ENCODE data around the gene PFN3. TPM values are rescaled to one million over a fixed set of nuclear protein-coding genes. Genes with fewer than 3 reads are reported as not detected.

The PFN3 gene
- total RNA-seq, 1 donor from 2014 or later = not detected

GRCh38 chr5:177396078-177396477 is 4.4 kb downstream of the PFN3 start:
- Mint-ChIP-seq H3K4me1 (peaks cover 7% of the 10 kb centered on the region), H3K4me3 (no peak overlapping the region), H3K36me3 (no peaks in the 10 kb centered on the region), H3K27me3 (ENCODE audit: insufficient read depth, low read depth) (peaks cover 6% of the 10 kb centered on the region), H3K9me3 (no peaks in the 10 kb centered on the region), H3K27ac (no peak overlapping the region)
- Histone ChIP-seq H3K4me2 (no peak overlapping the region), H3K9me3 (ENCODE audit: low read depth) (no peaks in the 10 kb centered on the region), H3K79me2 (ENCODE audit: low read depth) (no peaks in the 10 kb centered on the region), H3K4me1 (no peaks in the 10 kb centered on the region), H4K20me1 (ENCODE audit: low read depth) (no peaks in the 10 kb centered on the region), H2AFZ (replicated peaks) (no peak overlapping the region), H3F3A (ENCODE audit: low read depth) (no peaks in the 10 kb centered on the region), H3K9ac (no peak overlapping the region), H3K27ac (no peak overlapping the region), H3K36me3 (no peaks in the 10 kb centered on the region), H3K27me3 (peaks cover 17% of the 10 kb centered on the region), H3K4me3 (no peak overlapping the region)
- no peak for TF ChIP-seq EZH2phosphoT487 (IDR thresholded peaks at IDR 0.05)
- no peak for TF ChIP-seq CTCF (IDR thresholded peaks at IDR 0.05)
- TF ChIP-seq EZH2 (IDR thresholded peaks at IDR 0.05) = no peak
- no peak for DNase-seq (ENCODE audit: low spot score)

GRCh38 chr5:177393990-177394389 is 6.5 kb downstream of the PFN3 start:
- no peaks in the 10 kb centered on the region for H3K9me3 Mint-ChIP-seq
- Histone ChIP-seq H3K4me3 (no peak overlapping the region), H3K4me2 (no peak overlapping the region), H3K9ac (no peak overlapping the region), H3K27ac (no peak overlapping the region), H3F3A (ENCODE audit: low read depth) (no peaks in the 10 kb centered on the region), H3K4me1 (no peaks in the 10 kb centered on the region), H2AFZ (replicated peaks) (no peak overlapping the region), H3K27me3 (peaks cover 21% of the 10 kb centered on the region), H4K20me1 (ENCODE audit: low read depth) (no peaks in the 10 kb centered on the region), H3K36me3 (no peaks in the 10 kb centered on the region), H3K9me3 (ENCODE audit: low read depth) (no peaks in the 10 kb centered on the region), H3K79me2 (ENCODE audit: low read depth) (no peaks in the 10 kb centered on the region)
- no peaks in the 10 kb centered on the region for H3K36me3 Mint-ChIP-seq
- TF ChIP-seq CTCF (IDR thresholded peaks at IDR 0.05) = no peak
- no peak for TF ChIP-seq EZH2 (IDR thresholded peaks at IDR 0.05)
- no peak for TF ChIP-seq EZH2phosphoT487 (IDR thresholded peaks at IDR 0.05)
- H3K4me1 Mint-ChIP-seq = peaks cover 25% of the 10 kb centered on the region
- H3K4me3 Mint-ChIP-seq = no peak overlapping the region
- DNase-seq (ENCODE audit: low spot score) = no peak
- no peak overlapping the region for H3K27ac Mint-ChIP-seq
- peaks cover 3% of the 10 kb centered on the region for H3K27me3 Mint-ChIP-seq (ENCODE audit: insufficient read depth, low read depth)

- Mint-ChIP-seq H3K9me3 (no peaks in the 10 kb centered on the region), H3K4me3 (no peak overlapping the region), H3K27ac (no peak overlapping the region), H3K36me3 (no peaks in the 10 kb centered on the region), H3K27me3 (ENCODE audit: insufficient read depth, low read depth) (peaks cover 3% of the 10 kb centered on the region), H3K4me1 (peaks cover 32% of the 10 kb centered on the region)
- Histone ChIP-seq H3K4me1 (no peaks in the 10 kb centered on the region), H3K36me3 (no peaks in the 10 kb centered on the region), H3K9ac (no peak overlapping the region), H4K20me1 (ENCODE audit: low read depth) (no peaks in the 10 kb centered on the region), H3K4me3 (no peak overlapping the region), H3K27ac (no peak overlapping the region), H3K27me3 (peaks cover 26% of the 10 kb centered on the region), H3F3A (ENCODE audit: low read depth) (no peaks in the 10 kb centered on the region), H3K4me2 (no peak overlapping the region), H3K9me3 (ENCODE audit: low read depth) (no peaks in the 10 kb centered on the region), H2AFZ (replicated peaks) (no peak overlapping the region), H3K79me2 (ENCODE audit: low read depth) (no peaks in the 10 kb centered on the region)
- DNase-seq (ENCODE audit: low spot score) = no peak
- TF ChIP-seq CTCF (IDR thresholded peaks at IDR 0.05) (no peak), EZH2 (IDR thresholded peaks at IDR 0.05) (no peak), EZH2phosphoT487 (IDR thresholded peaks at IDR 0.05) (no peak)
Measured at GRCh38 chr5:177393206-177393765, 7.2 kb downstream of the PFN3 start.
